NOMO-1 (cell line): Measurements from ENCODE around the gene PARP6.

Source experiments
- DNase-seq, 2 experiments: peaks; one replicate each; lab custom pipeline; 2025; ENCODE audit not compliant: unreplicated experiment in 2 of 2; lab: John Stamatoyannopoulos, UW

PARP6 gene

GRCh38 chr15:72272213-72272996 is at the start of gene PARP6:
Gene PARP6, minus strand, starts transcription at chr15:72272554. Its CDS starts 5,077 bp downstream, at chr15:72267477.
- peak; percentile 96 to 99 for DNase-seq

- peak; percentile 79 to 91 for DNase-seq
Measured at GRCh38 chr15:72319985-72320671, 47.8 kb upstream of the PARP6 start, which contains the start of gene CELF6. Gene CELF6, minus strand, starts transcription at chr15:72320157. Its CDS starts 283 bp downstream, at chr15:72319874.

- DNase-seq, result peak; percentile 44 to 64
Measured at GRCh38 chr15:72319360-72319984, 47.1 kb upstream of the PARP6 start.

GRCh38 chr15:72318408-72318942 is 46.1 kb upstream of the PARP6 start:
- no peak for DNase-seq

GRCh38 chr15:72315706-72316370 is 43.5 kb upstream of the PARP6 start:
- DNase-seq, result no peak

- no peak for DNase-seq
Measured at GRCh38 chr15:72313881-72314280, 41.5 kb upstream of the PARP6 start.

- DNase-seq, result no peak
Measured at GRCh38 chr15:72313448-72313840, 41.1 kb upstream of the PARP6 start.

- DNase-seq, result peak; percentile 26 to 66
Measured at GRCh38 chr15:72312605-72313447, 40.5 kb upstream of the PARP6 start.

- DNase-seq, result no peak
Measured at GRCh38 chr15:72307026-72307425, 34.7 kb upstream of the PARP6 start.

- peak; percentile 85 to 86 for DNase-seq
Measured at GRCh38 chr15:72306211-72306785, 33.9 kb upstream of the PARP6 start.

GRCh38 chr15:72304596-72304995 is 32.2 kb upstream of the PARP6 start:
- DNase-seq, result no peak

GRCh38 chr15:72302955-72303354 is 30.6 kb upstream of the PARP6 start:
- no peak for DNase-seq

- DNase-seq, result no peak
Measured at GRCh38 chr15:72289597-72290325, 17.4 kb upstream of the PARP6 start.

GRCh38 chr15:72288796-72289596 is 16.6 kb upstream of the PARP6 start:
- no peak for DNase-seq

- peak; percentile 14 to 42 for DNase-seq
Measured at GRCh38 chr15:72285927-72286516, 13.7 kb upstream of the PARP6 start.

GRCh38 chr15:72285402-72285801 is 13.0 kb upstream of the PARP6 start:
- DNase-seq, result no peak

GRCh38 chr15:72284781-72285180 is 12.4 kb upstream of the PARP6 start:
- DNase-seq, result no peak

GRCh38 chr15:72281713-72282112 is 9.4 kb upstream of the PARP6 start:
- no peak for DNase-seq
